NK-92 (cell line): Measurements from ENCODE around the gene VPS51.

Experiments
- DNase-seq: peaks from one replicate; lab custom pipeline; 2025; ENCODE audit not compliant: unreplicated experiment; lab: John Stamatoyannopoulos, UW

The VPS51 gene

DNA sequence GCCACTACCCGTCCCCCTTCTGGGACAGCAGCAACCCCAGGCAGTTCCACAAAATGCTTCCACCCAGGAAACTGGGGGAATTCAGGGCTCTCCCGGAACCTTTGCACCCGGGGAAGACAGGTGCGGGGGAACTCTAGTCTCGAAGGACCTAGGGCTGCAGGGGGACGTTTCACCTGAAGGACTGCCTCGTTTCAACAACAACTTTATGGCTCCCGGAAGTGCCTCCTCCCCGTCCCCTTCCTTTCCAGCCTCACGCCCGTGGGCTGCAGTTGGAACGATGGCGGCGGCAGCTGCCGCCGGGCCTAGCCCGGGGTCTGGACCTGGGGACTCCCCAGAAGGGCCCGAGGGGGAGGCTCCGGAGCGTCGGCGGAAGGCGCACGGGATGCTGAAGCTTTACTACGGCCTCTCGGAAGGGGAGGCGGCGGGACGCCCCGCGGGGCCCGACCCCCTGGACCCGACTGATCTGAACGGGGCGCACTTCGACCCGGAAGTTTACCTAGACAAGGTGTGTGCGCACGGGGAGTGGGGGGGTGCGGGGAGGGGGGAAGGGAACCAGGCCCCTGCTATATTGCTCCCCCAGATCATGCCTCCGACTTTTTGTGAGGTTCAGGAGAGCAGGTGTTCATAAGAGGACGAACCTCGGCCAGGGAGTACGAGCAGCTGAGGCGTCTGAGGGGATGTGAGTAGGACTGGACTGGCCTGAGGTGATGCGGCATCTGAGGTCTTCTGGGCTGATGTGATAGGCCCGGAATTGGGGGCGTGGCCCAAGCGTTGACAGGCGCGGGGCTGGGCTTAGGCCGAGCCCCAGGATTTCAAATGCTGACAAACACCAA, at the start of gene VPS51:
TSS of gene VPS51 (plus strand) at position 241 of the 833 bp plus-strand sequence. CDS start at position 278, 37 bp downstream.
- no peak for DNase-seq

DNA sequence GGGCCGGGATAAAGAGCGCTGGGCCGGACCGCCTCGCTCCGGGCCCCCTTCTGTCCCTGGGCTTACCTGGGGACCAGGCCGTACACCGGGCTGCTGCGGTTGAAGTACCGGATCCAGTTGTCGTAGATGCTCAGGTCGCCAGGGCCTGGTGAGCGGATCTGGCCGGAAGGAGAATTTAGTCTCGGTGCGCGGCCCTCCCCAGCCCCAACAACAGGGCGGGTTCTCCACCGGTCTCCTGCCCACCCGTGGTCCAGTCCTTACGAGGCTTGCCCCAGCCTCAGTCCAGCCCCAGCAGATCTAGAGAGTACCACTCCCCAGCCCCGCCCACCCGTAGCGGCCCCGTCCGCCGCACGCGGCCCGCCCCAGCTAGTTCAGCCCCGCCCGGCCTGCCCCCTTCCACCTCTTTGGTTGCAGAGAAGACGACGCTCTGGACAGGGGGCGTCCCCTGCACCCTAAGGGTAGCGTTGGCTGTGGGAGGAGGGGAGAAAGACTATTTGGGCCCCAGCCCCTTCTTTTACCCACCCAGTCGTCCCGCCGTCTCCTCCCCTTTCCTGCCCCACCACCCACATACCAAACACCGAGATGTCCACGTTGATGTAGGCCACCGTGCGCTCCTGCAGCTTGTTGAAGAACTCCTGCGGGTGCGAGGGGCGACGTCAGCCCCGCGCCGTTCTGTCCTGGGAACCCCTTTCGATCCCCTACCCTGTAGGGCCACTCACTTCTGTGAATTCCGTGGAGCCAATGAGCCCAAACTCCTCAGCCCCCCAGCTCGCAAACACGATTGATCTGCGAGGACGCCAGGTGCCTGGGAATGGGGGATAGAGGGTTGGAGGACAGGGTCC, 48.2 kb upstream of the VPS51 start:
- no peak for DNase-seq

DNA sequence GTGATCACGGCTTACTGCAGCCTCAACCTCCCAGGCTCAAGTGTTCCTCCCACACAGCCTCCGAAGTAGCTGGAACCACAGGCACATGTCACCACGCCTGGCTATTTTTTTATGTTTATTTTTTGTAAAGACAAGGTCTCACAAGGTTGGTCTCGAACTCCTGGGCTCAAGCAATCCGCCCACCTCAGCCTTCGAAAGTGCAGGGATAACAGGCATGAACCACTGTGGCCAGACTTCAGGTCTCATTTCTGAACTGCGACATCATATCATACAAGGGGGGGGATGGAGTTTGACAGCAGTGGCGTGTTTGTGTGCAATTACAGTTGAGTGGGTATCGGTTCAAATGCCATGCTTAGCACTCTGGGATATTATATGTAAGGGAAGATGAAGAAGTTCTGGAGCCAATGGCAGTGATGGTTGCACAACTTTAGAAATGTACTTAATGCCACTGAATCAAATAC, 44.6 kb upstream of the VPS51 start:
- DNase-seq: no peak

DNA sequence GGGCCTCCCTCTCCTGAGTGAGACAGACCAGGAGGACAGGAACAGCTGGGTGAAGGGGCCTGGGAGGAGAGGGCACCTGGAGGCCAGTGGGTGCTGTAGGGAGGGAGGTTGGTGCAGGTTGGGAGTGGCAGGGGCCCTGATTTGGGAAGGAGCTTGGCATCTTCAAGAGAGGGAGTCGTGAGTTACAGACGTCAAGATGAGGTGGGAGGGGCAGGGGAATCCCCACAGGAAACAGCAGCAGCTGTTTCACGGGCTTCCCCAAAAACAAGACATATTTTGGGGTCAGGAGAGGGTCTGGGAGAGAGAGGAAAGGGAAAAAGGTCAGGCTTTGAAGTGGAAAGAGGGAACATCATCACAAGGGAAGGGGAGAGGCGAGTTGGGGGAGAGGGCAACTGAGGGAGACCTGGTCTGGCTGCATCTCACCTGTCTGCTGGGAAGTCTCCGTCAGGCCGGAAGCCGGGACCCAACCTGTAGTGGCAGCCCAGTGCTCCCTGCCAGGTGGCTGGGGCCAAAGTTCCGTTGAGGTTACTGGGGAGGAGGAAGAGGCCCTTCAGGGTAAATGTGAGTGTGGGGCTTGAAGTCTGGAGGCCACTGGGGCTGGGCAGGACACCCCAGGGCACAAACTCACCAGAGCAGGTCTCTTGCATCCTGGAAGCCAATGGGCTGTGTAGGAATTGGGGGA, 42.0 kb upstream of the VPS51 start:
- DNase-seq: no peak

DNA sequence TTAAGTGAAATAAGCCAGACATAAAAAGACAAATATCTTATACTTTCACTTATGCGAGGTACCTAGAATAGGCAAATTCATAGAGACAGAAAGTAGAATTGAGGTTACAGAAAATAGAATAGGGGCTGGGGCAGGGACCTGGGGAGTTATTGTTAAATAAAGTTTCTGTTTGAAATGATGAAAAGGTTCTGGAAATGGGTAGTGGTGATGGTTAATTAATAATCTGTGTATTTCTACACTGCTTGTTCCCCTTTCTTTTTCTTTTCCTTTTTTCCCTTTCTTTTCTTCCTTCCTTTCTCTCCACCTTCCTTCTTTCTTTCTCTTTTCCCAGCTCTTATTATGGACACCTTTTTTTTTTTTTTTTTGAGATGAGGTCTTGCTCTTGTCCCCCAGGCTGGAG, 40.5 kb upstream of the VPS51 start:
- no peak for DNase-seq

DNA sequence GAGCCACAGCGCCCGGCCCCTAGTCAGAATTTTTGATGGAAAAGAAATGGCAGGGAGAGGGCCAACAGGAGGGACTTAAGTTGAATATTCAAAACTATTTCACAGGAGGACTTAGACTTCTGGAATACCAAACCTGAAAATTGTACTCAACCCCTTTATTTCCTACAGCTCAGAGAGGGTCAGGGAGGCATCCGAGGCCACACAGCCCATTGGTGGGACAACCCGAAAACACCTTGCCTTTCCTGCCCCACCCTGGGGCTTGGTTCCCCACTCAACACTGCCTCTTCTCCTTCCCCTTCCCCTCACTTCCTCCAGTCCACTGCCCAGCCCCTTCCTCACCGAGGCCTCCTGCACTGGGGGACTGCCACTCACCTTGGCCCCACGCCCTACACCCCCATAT, 39.0 kb upstream of the VPS51 start:
- no peak for DNase-seq

DNA sequence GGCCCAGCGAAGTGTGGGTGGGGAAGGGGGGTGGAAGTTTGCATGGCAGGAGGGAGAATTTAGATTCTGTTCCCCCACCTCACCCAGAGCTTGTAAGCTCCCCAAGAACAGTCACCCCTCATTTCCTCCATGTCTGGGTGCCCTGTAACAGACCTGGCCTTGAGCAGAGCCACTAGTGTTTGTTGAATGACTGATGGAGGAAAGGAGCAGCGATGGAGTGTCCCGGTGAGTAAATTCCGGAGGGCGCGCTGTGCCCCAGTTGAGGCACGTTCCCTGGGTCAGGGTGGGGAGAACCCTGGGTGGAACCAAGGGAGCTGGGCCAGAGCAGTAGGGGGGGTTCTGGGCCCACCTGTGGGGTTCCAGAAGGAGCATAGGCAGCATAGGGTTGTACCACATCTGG, 38.5 kb upstream of the VPS51 start:
- DNase-seq: no peak

DNA sequence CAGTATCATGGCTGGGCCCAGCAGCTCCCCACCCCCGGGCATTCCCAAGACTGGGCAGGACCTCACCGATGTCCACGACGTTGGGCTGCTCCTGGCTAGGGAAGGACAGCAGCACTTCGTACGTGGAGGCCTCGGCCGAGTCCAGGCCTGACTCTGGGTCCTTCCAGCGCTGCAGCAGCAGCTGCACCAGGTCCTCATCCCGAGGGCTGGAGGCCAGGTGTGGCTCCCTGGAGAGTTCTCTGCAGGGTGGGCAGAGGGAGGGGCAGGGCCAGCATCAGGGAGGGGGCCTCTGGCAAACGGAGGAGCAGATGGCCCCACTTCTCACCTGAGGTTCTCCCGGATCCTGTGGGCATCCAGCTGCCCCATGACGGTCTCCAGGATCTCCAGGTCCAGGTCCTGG, 38.0 kb upstream of the VPS51 start:
- DNase-seq: no peak

DNA sequence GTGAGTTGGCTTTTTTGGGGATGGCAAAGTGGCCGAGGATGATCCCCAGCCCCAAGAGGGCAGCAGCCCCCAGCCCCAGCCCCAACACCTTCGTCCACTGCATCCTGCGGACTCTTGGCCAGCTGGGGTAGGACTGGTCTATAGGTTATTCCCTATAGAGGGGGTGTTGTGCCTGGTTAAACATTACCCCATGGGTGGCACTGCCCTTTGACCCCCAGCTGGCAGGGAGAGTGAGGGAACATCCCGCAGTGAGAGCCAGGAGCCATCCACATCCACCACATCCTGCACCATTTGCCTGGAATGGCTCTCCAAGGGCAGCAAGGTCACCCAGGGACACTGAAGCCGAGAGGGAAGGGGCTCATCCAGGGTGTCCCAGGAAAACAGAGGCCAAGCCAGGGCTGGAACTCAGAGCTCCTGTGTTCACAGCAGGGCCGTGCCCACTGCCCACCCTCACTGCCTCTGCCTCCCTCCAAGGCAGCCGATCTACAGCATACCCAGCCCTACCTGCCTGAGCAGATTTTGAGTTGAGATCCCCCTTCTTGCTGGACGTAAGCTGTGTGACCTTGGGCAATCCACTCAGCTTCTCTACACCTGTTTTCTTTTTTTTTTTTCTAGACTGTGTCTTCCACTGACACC, 37.5 kb upstream of the VPS51 start, which contains the start of gene NAALADL1:
TSS of gene NAALADL1 (minus strand) at position 135 of the 636 bp plus-strand sequence. CDS start at position 103, 32 bp downstream.
- no peak for DNase-seq

DNA sequence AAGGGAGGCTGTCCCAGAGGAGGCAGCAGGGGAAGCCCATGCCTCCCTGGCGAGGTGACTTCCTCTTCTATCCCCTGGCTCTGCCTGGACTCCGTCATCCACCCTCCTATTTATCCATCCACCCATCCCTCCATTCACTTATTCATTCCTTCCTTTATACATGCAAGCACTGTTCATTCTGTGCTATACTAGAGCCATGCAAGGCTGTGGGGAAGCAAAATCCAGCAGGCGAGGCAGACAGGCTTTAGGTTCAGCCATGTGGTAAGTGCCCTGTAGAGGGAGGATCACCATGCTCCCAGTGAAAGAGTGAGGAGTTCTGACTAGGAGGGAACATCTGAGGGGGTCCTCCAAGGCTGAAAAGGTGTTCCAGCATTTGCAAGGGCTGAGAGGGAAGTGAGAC, 36.5 kb upstream of the VPS51 start:
- no peak for DNase-seq

DNA sequence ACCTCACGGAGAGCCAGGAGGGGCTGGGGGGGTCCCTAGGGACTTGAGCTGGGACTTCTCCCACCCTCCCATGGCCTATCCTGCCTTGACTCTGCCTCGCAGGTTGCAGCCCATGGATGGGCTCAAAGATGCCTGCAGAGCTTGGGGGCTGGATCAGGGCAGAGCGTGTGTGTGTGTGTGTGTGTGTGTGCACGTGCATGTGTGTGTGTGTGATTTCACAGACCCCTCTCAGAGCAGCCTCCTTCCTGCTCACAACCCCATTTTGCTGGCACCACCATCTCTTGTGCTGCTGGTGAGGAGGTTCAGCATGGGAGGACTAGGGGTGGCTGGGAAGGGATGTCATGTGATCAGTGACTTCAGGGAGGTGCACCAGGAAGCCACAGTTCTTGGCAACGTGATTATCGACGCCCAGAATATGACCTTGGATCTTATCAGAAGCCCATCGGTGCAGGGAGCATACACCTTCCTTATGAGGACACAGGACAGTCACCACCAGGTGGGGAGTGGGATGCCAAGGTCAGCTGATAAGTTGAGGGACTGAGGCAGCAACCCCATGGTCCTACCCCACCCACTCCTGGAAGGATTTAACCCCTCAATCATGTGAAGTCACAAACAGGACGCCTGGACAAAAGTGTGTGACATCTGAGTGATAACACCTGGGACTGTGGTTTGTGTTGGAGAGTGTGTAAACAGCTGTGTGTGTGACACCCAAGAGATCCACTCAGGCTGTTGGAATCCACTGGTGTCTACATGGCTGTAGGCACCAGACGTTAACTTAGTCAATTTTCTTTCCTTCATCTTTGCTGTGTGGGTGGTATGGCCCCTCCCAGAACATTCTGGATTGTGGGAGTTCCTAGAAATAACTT, 35.8 kb upstream of the VPS51 start:
- DNase-seq: no peak

DNA sequence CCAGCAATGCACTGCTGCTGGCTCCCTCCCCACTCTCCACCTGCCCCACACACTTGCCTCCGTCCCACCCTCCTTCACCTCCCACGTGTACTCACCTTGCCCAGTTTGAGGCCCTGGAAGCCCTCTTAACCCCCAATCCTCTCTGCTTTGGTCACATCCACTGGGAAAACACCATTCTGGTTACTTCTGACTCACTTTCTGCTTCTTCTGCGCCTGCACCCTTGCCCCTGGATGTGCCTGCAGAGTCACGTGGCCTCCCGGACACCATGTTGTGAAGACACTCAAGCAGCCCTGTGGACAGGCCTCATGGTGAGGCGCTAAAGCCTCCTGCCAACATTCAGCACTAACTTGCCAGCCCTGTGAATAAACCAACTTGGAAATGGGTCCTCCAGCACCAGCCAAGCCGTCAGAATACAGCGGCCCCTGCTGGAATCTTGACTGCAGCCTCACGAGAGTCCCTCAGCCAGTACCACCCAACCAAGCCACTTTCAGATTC, 35.1 kb upstream of the VPS51 start:
- DNase-seq: no peak

DNA sequence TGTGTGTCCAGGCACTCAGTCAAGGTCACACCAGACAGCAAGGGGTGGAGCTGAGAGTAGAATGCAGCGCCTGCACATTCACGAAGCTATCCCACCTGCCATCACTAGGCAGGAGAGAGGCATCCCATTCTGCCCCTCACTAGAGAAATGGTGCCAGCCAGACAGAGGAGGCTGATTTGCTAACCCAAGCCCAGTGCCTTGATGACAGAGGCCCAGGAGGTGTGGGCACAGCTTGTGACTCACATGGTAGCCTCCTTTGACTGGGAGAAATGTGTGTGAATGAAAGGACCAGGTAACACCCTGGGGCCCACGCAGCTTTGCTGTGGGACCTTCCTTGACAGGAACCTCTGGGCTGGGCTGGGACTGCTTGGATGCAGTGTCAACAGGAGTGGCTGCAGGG, 32.5 kb upstream of the VPS51 start:
- DNase-seq: no peak

DNA sequence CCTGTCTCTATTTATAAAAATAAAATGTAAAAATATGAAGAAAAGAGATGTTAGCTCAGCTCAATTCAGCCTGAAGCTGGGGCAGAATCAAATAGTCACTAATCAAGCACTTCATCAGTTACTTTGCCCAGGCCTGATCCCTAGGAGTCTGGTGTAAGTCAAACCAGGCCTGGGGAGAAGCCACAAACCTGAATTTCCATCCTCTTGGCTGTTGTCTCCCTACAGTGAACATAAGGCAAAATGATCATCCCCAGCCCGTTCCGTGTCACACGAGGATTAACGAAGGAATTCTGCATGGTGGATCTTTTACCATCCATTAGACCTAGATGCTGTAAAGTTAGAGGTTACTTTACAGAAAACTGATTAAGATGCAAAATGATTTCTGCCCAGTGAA, 31.2 kb upstream of the VPS51 start:
- no peak for DNase-seq

DNA sequence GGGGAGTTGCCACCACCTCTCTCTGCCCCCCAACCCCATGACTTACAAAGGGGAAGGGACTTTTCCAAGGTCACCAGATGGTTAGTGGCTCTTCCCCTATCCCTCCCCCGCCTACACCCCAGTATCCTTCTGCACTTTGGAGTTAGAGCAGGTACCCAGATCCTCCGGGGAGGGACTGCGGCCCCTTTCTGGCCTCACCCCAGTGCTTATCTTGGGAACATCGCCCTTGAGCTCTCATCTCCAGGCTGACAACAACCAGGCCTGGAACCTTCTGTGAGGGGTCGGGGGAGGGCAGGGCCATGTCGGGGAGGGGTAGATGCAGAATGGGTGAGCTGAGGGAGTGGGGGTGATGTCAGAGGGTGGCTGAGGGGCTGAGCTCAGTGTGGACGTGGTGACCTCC, 30.2 kb upstream of the VPS51 start:
- no peak for DNase-seq

DNA sequence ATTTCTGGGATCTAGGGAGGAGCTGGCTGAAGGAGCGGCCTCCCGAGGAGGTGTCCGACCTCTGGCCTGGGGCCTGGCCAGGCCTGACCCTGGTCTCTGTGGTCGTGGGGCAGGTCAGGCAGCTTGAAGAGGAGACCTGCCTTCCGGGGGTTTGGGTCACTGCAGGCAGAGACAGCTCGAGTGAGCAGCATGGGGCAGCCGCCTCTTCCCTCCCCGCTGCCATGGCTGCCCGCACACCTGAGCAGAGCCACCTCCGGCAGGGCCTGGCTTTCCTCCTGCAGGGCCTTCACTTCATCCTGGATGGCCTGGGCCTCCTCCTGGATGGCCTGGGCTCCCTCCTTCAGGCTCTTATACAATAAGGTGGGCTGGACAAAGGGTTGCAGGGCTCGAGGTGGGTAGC, 29.7 kb upstream of the VPS51 start:
- DNase-seq: no peak

DNA sequence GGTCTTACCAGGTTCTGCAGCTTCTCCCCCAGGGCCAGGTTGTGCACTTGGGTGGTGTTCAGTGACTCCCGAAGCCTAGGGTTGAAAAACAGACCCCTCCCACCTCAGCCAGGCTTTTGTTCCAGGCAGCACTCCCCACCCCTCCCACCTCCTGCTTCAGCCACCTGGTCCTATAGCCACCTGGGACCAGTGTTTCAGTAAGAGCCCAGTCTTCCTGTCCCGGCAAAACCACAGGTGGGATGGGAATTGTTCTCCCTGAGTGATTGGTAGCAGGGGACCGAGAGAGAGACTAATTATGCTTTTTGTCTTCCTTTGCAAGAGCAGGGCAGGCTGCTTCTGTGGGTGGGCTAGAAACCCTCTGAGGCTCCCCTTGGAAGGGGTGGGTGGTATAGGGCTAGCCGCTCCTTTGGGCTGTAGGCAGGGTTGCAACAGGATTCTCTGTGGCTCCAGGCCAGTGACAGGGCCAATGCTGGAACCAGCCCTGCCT, 29.2 kb upstream of the VPS51 start:
- DNase-seq: no peak

DNA sequence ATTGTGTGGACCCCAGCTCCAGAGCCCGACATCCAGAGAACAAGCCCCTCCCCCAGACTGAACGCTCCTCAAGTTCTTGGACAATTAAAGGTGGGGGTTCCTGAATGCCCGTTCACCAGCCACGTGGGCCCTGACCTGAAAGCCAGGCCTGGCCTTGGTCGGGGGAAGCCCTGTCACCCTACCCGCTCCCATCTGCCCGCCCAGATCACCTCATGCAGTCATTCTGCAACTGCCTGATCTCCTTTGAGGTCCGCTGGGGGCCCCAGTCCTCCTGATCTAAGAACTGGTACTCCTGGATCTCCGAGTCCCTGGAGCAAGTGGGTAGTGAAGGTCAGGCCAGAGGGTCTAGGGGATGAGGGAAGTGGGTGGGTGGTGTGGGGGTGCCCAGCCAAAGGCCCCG, 28.6 kb upstream of the VPS51 start:
- DNase-seq: no peak

DNA sequence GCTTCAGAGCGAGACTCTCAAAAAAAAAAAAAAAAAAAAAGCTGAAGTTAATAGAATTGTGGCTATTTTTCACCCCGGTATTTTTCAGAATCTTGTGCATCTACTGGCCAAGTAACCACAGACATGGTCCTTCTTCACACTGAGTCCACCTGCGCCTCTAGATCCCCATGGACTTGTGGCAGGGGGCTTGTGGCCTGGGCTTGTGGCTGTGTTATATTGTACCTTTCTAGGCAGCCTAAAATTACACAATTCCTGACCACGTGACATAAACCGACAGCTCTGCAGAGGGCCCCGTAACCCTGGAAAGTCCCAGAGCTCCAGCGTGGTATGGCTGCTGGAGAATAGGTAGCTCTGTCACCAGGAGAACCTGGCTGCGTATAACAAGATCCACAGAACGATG, 26.8 kb upstream of the VPS51 start:
- no peak for DNase-seq
